ENCODE results near the gene SLC26A8. TPM values are rescaled to one million over a fixed set of nuclear protein-coding genes. Genes with fewer than 3 reads are reported as not detected.

SLC26A8 gene
- total and polyA plus RNA-seq, 2 of the 13 experiments (the other 11 are each of a cell fraction or from before 2014, with no cell fraction given): 0.46 TPM; not detected in 1

DNA sequence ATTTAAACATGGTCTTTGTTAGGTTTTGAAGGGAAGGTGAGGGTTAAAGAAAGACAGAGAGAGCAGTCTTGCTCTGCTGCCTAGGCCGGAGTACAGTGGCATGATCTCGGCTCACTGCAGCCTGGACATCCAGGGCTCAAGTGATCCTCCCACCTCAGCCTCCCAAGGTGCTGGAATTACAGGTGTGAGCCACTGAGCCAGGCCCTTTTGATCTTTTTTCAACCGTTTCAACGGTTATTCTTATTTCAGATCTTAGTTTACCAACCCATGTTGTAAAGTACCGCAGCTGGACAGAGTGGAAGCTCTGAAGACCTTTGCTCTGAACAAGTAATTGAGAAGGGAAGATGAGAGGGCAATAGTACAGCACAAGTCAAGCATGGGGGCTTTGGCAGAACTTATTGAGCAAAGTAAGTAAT lies 102.3 kb downstream of the SLC26A8 start (continued):
- TF ChIP-seq, protein P1, sequence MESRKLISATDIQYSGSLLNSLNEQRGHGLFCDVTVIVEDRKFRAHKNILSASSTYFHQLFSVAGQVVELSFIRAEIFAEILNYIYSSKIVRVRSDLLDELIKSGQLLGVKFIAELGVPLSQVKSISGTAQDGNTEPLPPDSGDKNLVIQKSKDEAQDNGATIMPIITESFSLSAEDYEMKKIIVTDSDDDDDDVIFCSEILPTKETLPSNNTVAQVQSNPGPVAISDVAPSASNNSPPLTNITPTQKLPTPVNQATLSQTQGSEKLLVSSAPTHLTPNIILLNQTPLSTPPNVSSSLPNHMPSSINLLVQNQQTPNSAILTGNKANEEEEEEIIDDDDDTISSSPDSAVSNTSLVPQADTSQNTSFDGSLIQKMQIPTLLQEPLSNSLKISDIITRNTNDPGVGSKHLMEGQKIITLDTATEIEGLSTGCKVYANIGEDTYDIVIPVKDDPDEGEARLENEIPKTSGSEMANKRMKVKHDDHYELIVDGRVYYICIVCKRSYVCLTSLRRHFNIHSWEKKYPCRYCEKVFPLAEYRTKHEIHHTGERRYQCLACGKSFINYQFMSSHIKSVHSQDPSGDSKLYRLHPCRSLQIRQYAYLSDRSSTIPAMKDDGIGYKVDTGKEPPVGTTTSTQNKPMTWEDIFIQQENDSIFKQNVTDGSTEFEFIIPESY (CRISPR knock-in tag; IDR thresholded peaks at IDR 0.05): no peak
- TF ChIP-seq ATM (IDR thresholded peaks at IDR 0.05; ENCODE audit: borderline replicate concordance): no peak
- TF ChIP-seq SOX5 (CRISPR knock-in tag; IDR thresholded peaks at IDR 0.05; ENCODE audit: borderline replicate concordance): no peak
- TF ChIP-seq ZNF614 (CRISPR knock-in tag; IDR thresholded peaks at IDR 0.05; ENCODE audit: borderline replicate concordance): no peak
- no peak for TF ChIP-seq ZNF777 (CRISPR knock-in tag; IDR thresholded peaks at IDR 0.05)
- peak; percentile 90; the same call in 1 of the 2 replicates for TF ChIP-seq SIX1 (CRISPR knock-in tag; IDR thresholded peaks at IDR 0.05; ENCODE audit: borderline replicate concordance)
- TF ChIP-seq MED1 (CRISPR knock-in tag; IDR thresholded peaks at IDR 0.05): no peak
- peak in 1 of 2 experiments; percentile 30; a peak in 1 of 4 replicates for TF ChIP-seq POLR2A (IDR thresholded peaks at IDR 0.05; ENCODE audit: insufficient read depth in 1 of 2, low read depth in 2 of 2, low read length in 2 of 2)
- peak; percentile 64; the same call in 1 of the 2 replicates for TF ChIP-seq ZNF335 (CRISPR knock-in tag; IDR thresholded peaks at IDR 0.05)
- no peak for TF ChIP-seq ZNF549 (CRISPR knock-in tag; IDR thresholded peaks at IDR 0.05)
- no peak for TF ChIP-seq RELA (CRISPR knock-in tag; IDR thresholded peaks at IDR 0.05)
- TF ChIP-seq ZNF292 (CRISPR knock-in tag; IDR thresholded peaks at IDR 0.05; ENCODE audit: borderline replicate concordance, low read depth): peak; percentile 64; the same call in 1 of the 2 replicates
- TF ChIP-seq NFE2 (CRISPR knock-in tag; IDR thresholded peaks at IDR 0.05): no peak
- TF ChIP-seq MIER3 (CRISPR knock-in tag; IDR thresholded peaks at IDR 0.05; ENCODE audit: borderline replicate concordance): no peak
- TF ChIP-seq KAT8 (CRISPR knock-in tag; IDR thresholded peaks at IDR 0.05): no peak
- no peak for TF ChIP-seq HMGA1 (CRISPR knock-in tag; conservative IDR thresholded peaks at IDR 0.05)
- TF ChIP-seq ZFX (CRISPR knock-in tag; IDR thresholded peaks at IDR 0.05; ENCODE audit: low read depth): peak; percentile 55
- TF ChIP-seq, protein P2, sequence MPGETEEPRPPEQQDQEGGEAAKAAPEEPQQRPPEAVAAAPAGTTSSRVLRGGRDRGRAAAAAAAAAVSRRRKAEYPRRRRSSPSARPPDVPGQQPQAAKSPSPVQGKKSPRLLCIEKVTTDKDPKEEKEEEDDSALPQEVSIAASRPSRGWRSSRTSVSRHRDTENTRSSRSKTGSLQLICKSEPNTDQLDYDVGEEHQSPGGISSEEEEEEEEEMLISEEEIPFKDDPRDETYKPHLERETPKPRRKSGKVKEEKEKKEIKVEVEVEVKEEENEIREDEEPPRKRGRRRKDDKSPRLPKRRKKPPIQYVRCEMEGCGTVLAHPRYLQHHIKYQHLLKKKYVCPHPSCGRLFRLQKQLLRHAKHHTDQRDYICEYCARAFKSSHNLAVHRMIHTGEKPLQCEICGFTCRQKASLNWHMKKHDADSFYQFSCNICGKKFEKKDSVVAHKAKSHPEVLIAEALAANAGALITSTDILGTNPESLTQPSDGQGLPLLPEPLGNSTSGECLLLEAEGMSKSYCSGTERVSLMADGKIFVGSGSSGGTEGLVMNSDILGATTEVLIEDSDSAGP (CRISPR knock-in tag; IDR thresholded peaks at IDR 0.05; ENCODE audit: borderline replicate concordance): no peak
- no peak for TF ChIP-seq TSC22D2 (CRISPR knock-in tag; IDR thresholded peaks at IDR 0.05; ENCODE audit: borderline replicate concordance)
- TF ChIP-seq SOX6 (IDR thresholded peaks at IDR 0.05): no peak
- TF ChIP-seq SOX6 (CRISPR knock-in tag; IDR thresholded peaks at IDR 0.05): no peak
- TF ChIP-seq, protein P3, sequence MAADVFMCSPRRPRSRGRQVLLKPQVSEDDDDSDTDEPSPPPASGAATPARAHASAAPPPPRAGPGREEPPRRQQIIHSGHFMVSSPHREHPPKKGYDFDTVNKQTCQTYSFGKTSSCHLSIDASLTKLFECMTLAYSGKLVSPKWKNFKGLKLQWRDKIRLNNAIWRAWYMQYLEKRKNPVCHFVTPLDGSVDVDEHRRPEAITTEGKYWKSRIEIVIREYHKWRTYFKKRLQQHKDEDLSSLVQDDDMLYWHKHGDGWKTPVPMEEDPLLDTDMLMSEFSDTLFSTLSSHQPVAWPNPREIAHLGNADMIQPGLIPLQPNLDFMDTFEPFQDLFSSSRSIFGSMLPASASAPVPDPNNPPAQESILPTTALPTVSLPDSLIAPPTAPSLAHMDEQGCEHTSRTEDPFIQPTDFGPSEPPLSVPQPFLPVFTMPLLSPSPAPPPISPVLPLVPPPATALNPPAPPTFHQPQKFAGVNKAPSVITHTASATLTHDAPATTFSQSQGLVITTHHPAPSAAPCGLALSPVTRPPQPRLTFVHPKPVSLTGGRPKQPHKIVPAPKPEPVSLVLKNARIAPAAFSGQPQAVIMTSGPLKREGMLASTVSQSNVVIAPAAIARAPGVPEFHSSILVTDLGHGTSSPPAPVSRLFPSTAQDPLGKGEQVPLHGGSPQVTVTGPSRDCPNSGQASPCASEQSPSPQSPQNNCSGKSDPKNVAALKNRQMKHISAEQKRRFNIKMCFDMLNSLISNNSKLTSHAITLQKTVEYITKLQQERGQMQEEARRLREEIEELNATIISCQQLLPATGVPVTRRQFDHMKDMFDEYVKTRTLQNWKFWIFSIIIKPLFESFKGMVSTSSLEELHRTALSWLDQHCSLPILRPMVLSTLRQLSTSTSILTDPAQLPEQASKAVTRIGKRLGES (CRISPR knock-in tag; IDR thresholded peaks at IDR 0.05; ENCODE audit: borderline replicate concordance): no peak
- no peak for TF ChIP-seq MXI1 (IDR thresholded peaks at IDR 0.05; ENCODE audit: borderline replicate concordance, low read depth, low read length)
- no peak for TF ChIP-seq ZMYM2 (CRISPR knock-in tag; IDR thresholded peaks at IDR 0.05)
- TF ChIP-seq ZSCAN20 (CRISPR knock-in tag; IDR thresholded peaks at IDR 0.05; ENCODE audit: borderline replicate concordance): no peak
- no peak for TF ChIP-seq ZNF296 (CRISPR knock-in tag; conservative IDR thresholded peaks at IDR 0.05)
